GM21619 (cell line): ENCODE measurements around the gene MEAF6.

Experiments
- ATAC-seq: cut with Tn5 transposase; IDR thresholded peaks from one replicate; pipeline ENCODE4 v1.9.1; 2021; ENCODE audit not compliant: unreplicated experiment

MEAF6 gene

GRCh38 chr1:37474697-37475379 lies 39.7 kb downstream of the MEAF6 start:
- no peak for ATAC-seq

- ATAC-seq: peak; percentile 43
These were observed 40.4 kb downstream of the MEAF6 start, which contains the start of gene ZC3H12A for GRCh38 chr1:37474046-37474696. ZC3H12A (plus strand) TSS chr1:37474580; CDS start chr1:37475497, 917 bp downstream.

GRCh38 chr1:37473431-37474045 lies 41.0 kb downstream of the MEAF6 start:
- ATAC-seq: no peak

- ATAC-seq: no peak
These were observed 41.6 kb downstream of the MEAF6 start for GRCh38 chr1:37472994-37473393.

- ATAC-seq: no peak
These were observed 42.3 kb downstream of the MEAF6 start for GRCh38 chr1:37472281-37472680.

GRCh38 chr1:37471345-37472231 lies 43.0 kb downstream of the MEAF6 start:
- ATAC-seq: no peak

- no peak for ATAC-seq
These were observed 45.2 kb downstream of the MEAF6 start for GRCh38 chr1:37469386-37469785.

- ATAC-seq: no peak
These were observed 46.5 kb downstream of the MEAF6 start for GRCh38 chr1:37468037-37468436.

GRCh38 chr1:37465593-37466517 lies 48.7 kb downstream of the MEAF6 start:
- no peak for ATAC-seq

GRCh38 chr1:37464443-37464842 lies 50.1 kb downstream of the MEAF6 start:
- no peak for ATAC-seq

- ATAC-seq: no peak
These were observed 52.7 kb downstream of the MEAF6 start for GRCh38 chr1:37461698-37462436.

GRCh38 chr1:37458551-37458950 lies 56.0 kb downstream of the MEAF6 start:
- no peak for ATAC-seq

GRCh38 chr1:37456614-37457013 lies 58.0 kb downstream of the MEAF6 start:
- no peak for ATAC-seq

GRCh38 chr1:37455516-37455915 lies 59.0 kb downstream of the MEAF6 start:
- ATAC-seq: no peak

- no peak for ATAC-seq
These were observed 60.9 kb downstream of the MEAF6 start for GRCh38 chr1:37453647-37454046.

- no peak for ATAC-seq
These were observed 62.1 kb downstream of the MEAF6 start for GRCh38 chr1:37452416-37452815.

GRCh38 chr1:37449936-37450335 lies 64.6 kb downstream of the MEAF6 start:
- ATAC-seq: no peak

- ATAC-seq: no peak
These were observed 65.7 kb downstream of the MEAF6 start for GRCh38 chr1:37448691-37449417.

GRCh38 chr1:37448185-37448584 lies 66.4 kb downstream of the MEAF6 start:
- ATAC-seq: no peak
